Transverse colon (tissue), 4 donors: ENCODE results near the gene LONP1. TPM values are rescaled to one million over a fixed set of nuclear protein-coding genes. Genes with fewer than 3 reads are reported as not detected.

Experiments used
- DNase-seq: peaks from one replicate; pipeline ENCODE4 v3.0.0-alpha.2; 2019
- H3K27ac ChIP-seq, 4 donors: fragments of 200-600 bp; sonication (generic); 2 replicates each; pipeline ENCODE4 v1.5.1; 2016 to 2018; ENCODE audit warnings: inconsistent platforms in 4 of 4
- H3K27me3 ChIP-seq: fragments of 200-600 bp; sonication (generic); 2 replicates; pipeline ENCODE4 v1.5.1; 2017; ENCODE audit warnings: inconsistent platforms
- H3K36me3 ChIP-seq, 4 donors: fragments of 200-600 bp; sonication (generic); 2 replicates each; pipeline ENCODE4 v1.5.1; 2017 to 2019; ENCODE audit warnings: inconsistent platforms in 4 of 4
- H3K4me1 ChIP-seq, 4 donors: fragments of 200-600 bp; sonication (generic); 2 replicates each; pipeline ENCODE4 v1.5.1; 2017 to 2020; ENCODE audit warnings: inconsistent platforms in 4 of 4
- H3K4me3 ChIP-seq, 4 donors: fragments of 200-600 bp; sonication (generic); 1 replicate in 1 of 4; 2 replicates in 3 of 4; pipeline versions ENCODE4 v1.5.1 to v1.6.1; 2017 to 2019; ENCODE audit warnings: inconsistent platforms in 4 of 4
- H3K9me3 ChIP-seq, 2 donors: fragments of 200-600 bp; sonication (generic); 2 replicates each; pipeline ENCODE4 v1.5.1; 2017 to 2019; ENCODE audit warnings: inconsistent platforms in 2 of 2
- EP300 ChIP-seq: sonication (generic); formaldehyde crosslinking; IDR thresholded peaks from one replicate; pipeline ENCODE4 v1.6.1; 2017; ENCODE audit warnings: antibody characterized with exemption, low read depth
- POLR2A ChIP-seq: fragments of 450-650 bp; IDR thresholded peaks from one replicate; pipeline ENCODE4 v1.6.1; 2016; ENCODE audit warnings: antibody characterized with exemption, mild to moderate bottlenecking, moderate library complexity
- POLR2AphosphoS5 ChIP-seq, 3 donors: sonication (generic); formaldehyde crosslinking; IDR thresholded peaks; one replicate each; pipeline ENCODE4 v1.6.1; 2016; ENCODE audit warnings: antibody characterized with exemption in 3 of 3
- WGBS, 2 donors: methylation state at CpG; one replicate each; pipeline ENCODE4 v1.1.5; 2018; ENCODE audit warnings: low coverage in 1 of 2; 5-methylcytosine and 5-hydroxymethylcytosine counted together
- in situ Hi-C, 4 donors: fragments of 200-750 bp; cut with MboI; loops; one replicate each; pipeline versions ENCODE4 v1.15.0 to v1.15.1; 2017; ENCODE audit warnings: low sequenced_read_pairs in 3 of 4, low pct_ligation_motif_present in 1 of 4, low pct_unique_long_range_greater_than_20kb in 1 of 4
- intact Hi-C: fragments of 100-400 bp; cut with DNase I; formaldehyde crosslinking; loops from one replicate; pipeline ENCODE4 v1.15.1; 2023; ENCODE audit warnings: low total_unique reads
- total RNA-seq, 4 donors: library from RNA; depleted of rRNA; stranded (reverse); fragments of >200 nt; gene quantifications; one replicate each; pipeline ENCODE4 v1.1.0, GENCODE V29; 2016
- TF ChIP-seq, protein P1 (sequence below), 5 experiments: fragments of 200-600 bp in 3 of 5; fragments of 450-650 bp in 2 of 5; sonication (generic) in 3 of 5; IDR thresholded peaks; 1 replicate in 2 of 5; 2 replicates in 3 of 5; pipeline ENCODE4 v1.5.1; 2016 to 2017; ENCODE audit warnings: antibody characterized with exemption in 5 of 5, inconsistent platforms in 3 of 5, mild to moderate bottlenecking in 2 of 5, moderate library complexity in 1 of 5

The LONP1 gene
- total RNA-seq, 4 donors from 2014 or later = 28.7 to 164 (median 39.8) TPM

DNA sequence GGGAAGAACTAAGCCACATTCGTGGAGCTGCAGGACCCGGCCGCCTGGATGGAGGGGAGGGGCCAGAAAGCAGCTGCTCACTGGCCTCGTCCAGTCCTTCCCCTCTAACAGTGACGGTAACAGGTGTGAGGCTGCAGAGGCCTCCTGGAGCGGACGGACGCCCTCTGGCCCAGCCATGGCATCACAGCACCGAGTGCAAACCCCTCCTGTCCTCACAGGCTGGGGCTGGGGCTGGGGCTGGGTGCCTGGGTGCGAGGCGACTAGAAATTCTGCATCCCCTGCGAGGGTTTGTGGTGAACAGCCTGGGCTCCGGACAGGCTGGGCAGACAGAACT, 43.2 kb downstream of the LONP1 start:
- no peak for TF ChIP-seq POLR2AphosphoS5 (IDR thresholded peaks at IDR 0.05)
- TF ChIP-seq POLR2A = no peak
- no peak for TF ChIP-seq EP300
- intact Hi-C loops (no loop called here), in situ Hi-C loops (no loop called here)
- Histone ChIP-seq H3K27me3 (no peaks in the 10 kb centered on the region), H3K9me3 (no peaks in the 10 kb centered on the region), H3K36me3 (no peaks in the 10 kb centered on the region), H3K4me1 (peaks cover 11 to 15% (median 14%) of the 10 kb centered on the region in 4 donors), H3K27ac (no peak overlapping the region), H3K4me3 (no peak overlapping the region)
- 60% methylated on average over 11 of the region's 13 CpGs; no CpG with 5 or more reads in 1 of the 2 donors for WGBS, 2 donors
- no peak for DNase-seq

DNA sequence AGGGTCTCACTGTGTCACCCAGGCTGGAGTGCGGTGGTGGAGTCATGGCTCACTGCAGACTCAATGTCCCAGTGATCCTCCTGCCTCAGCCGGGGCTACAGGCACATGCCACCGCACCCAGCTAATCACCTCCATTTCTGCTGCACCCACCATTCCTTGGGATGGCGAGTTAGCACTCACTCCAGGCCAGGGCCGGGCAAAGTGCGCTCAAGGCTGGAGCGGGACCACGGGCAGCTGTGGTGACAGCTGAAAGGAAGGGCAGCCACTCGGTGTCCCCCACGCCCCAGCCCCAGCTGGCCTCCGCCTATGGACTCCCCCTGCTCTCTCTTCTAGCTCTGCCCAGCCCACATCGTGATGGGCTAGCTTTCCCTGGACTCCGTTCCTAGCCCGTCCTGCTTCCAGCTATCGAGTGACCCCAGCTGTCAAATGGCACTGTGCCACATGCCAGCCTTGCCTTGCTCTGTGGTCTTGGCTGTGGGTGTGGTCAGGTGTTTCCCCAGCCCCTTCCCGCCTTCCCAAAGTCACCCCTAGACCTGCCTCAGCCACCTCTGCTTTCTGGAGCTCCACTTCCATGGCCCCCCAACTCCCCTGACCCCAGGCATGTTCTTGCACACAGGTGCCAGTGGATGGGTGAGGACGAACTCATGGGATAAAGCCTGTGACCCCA, 43.7 kb downstream of the LONP1 start:
- no peak for DNase-seq

DNA sequence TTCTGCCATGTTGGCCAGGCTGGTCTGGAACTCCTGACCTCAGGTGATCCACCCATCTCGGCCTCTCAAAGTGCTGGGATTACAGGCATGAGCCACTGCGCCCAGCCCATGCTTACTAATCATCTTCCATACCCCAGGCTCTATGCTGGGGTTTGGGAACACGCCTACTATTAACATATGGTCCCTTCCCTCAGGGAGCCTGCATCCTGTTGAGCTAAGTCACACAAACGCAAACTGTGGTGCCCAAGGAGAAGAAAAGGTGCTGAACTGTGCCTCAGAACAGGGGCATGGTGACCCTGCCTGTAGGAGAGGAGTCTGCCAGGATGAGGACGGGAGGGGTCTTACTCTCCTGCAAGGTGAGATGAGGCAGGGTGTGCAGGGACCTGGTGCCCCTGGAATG, 45.2 kb downstream of the LONP1 start:
- Histone ChIP-seq H3K4me1 (peaks cover 7 to 9% (median 8%) of the 10 kb centered on the region in 4 donors), H3K4me3 (no peak overlapping the region), H3K9me3 (no peaks in the 10 kb centered on the region), H3K36me3 (peaks cover 0 to under 1% (median 0%) of the 10 kb centered on the region in 4 donors), H3K27ac (no peak overlapping the region), H3K27me3 (no peaks in the 10 kb centered on the region)
- in situ Hi-C loops = no loop called here
- 73 to 96% methylated on average over 2 to 5 of the region's 5 CpGs for WGBS, 2 donors
- TF ChIP-seq POLR2AphosphoS5 (IDR thresholded peaks at IDR 0.05) = no peak
- TF ChIP-seq, protein P1, sequence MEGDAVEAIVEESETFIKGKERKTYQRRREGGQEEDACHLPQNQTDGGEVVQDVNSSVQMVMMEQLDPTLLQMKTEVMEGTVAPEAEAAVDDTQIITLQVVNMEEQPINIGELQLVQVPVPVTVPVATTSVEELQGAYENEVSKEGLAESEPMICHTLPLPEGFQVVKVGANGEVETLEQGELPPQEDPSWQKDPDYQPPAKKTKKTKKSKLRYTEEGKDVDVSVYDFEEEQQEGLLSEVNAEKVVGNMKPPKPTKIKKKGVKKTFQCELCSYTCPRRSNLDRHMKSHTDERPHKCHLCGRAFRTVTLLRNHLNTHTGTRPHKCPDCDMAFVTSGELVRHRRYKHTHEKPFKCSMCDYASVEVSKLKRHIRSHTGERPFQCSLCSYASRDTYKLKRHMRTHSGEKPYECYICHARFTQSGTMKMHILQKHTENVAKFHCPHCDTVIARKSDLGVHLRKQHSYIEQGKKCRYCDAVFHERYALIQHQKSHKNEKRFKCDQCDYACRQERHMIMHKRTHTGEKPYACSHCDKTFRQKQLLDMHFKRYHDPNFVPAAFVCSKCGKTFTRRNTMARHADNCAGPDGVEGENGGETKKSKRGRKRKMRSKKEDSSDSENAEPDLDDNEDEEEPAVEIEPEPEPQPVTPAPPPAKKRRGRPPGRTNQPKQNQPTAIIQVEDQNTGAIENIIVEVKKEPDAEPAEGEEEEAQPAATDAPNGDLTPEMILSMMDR (IDR thresholded peaks at IDR 0.05) = no peak
- TF ChIP-seq POLR2A = no peak
- TF ChIP-seq EP300 = no peak
- intact Hi-C loops = no loop called here
- no peak for DNase-seq

More for the DNA sequence above, 43.7 kb downstream of the LONP1 start:
- in situ Hi-C loops (no loop called here), intact Hi-C loops (no loop called here)
- Histone ChIP-seq H3K9me3 (no peaks in the 10 kb centered on the region), H3K4me3 (no peak overlapping the region), H3K27ac (no peak overlapping the region), H3K4me1 (peaks cover 11 to 14% (median 13%) of the 10 kb centered on the region in 4 donors), H3K36me3 (no peaks in the 10 kb centered on the region), H3K27me3 (no peaks in the 10 kb centered on the region)
- no peak for TF ChIP-seq EP300
- TF ChIP-seq POLR2A = no peak
- 60% methylated on average over 17 of the region's 17 CpGs; no CpG with 5 or more reads in 1 of the 2 donors for WGBS, 2 donors

DNA sequence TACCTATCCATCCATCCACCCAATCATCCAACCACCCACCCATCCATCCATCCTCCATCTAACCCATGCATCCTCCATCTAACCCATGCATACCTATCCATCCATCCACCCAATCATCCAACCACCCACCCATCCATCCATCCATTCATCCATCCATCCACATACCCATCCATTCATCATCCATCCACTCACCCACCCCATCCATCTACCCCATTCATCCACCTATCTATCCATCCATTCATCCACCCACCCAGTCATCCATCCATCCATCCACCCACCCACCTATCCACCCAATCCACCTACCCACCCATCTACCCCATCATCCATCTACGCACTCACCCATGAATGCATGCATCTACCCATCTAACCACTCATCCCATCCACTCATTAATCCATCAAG, 46.2 kb downstream of the LONP1 start:
- Histone ChIP-seq H3K27ac (no peak overlapping the region), H3K9me3 (no peaks in the 10 kb centered on the region), H3K36me3 (peaks cover 0 to 7% (median 1%) of the 10 kb centered on the region in 4 donors), H3K4me3 (no peak overlapping the region), H3K4me1 (no peaks in the 10 kb centered on the region), H3K27me3 (no peaks in the 10 kb centered on the region)
- TF ChIP-seq POLR2AphosphoS5 (IDR thresholded peaks at IDR 0.05) (no peak), POLR2A (no peak), EP300 (no peak)
- TF ChIP-seq, protein P1 (IDR thresholded peaks at IDR 0.05) = no peak
- DNase-seq = no peak
- WGBS, 2 donors = 93 to 100% methylated on average over 1 of the region's 1 CpG
- in situ Hi-C loops = no loop called here
- intact Hi-C loops = no loop called here

DNA sequence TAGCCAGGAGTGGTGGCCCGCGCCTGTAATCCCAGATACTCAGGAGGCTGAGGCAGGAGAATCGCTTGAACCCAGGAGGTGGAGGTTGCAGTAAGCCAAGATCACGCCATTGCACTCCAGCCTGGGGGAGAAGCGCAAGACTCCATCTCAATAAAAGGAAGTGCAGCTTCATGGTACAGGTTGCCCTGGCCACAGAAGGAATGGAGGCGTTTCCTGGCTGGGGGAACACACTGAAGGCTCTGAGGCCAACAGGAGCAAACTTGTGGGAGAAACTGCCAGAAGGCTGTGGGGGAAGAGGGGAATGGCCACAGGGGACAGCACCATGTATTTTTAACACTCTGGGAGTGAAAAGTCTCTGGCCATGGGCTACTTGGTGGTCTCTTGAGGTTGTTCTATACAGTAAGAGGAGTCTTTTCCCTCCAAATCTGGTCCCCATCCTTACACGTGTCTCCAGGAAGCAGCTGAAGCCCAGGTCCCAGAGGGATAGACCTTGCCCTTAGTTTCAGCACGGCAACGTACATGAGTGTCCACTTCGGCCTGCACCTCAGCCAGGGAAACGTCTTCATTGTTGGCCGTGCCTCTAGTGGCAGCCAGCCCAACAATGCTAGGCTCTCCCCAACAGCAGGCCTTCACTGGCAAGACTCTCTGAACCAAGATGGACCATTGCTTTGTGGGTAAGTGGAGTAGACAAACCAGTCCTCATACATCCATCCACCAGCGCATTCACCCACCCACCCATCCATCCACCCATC, 47.1 kb downstream of the LONP1 start:
- TF ChIP-seq, protein P1 (IDR thresholded peaks at IDR 0.05) = no peak
- TF ChIP-seq EP300 (no peak), POLR2A (no peak), POLR2AphosphoS5 (IDR thresholded peaks at IDR 0.05) (no peak)
- intact Hi-C loops = no loop called here
- H3K27me3 ChIP-seq = no peaks in the 10 kb centered on the region
- no peaks in the 10 kb centered on the region for H3K4me1 ChIP-seq
- DNase-seq = no peak
- in situ Hi-C loops = no loop called here
- 92% methylated on average over 13 of the region's 13 CpGs; no CpG with 5 or more reads in 1 of the 2 donors for WGBS, 2 donors
- H3K36me3 ChIP-seq = peaks cover 0 to 12% (median 4%) of the 10 kb centered on the region in 4 donors
- H3K9me3 ChIP-seq = no peaks in the 10 kb centered on the region
- H3K4me3 ChIP-seq = no peak overlapping the region
- no peak overlapping the region for H3K27ac ChIP-seq
